GM19043 (cell line): ENCODE results near the gene AGXT.

Source experiments
- ATAC-seq: cut with Tn5 transposase; IDR thresholded peaks from one replicate; pipeline ENCODE4 v1.9.1; 2021; ENCODE audit warnings: low read depth; ENCODE audit not compliant: unreplicated experiment

Gene AGXT

GRCh38 chr2:240868286-240869108 lies at the start of gene AGXT:
Gene AGXT, plus strand, starts transcription at chr2:240868824. Its CDS starts 42 bp downstream, at chr2:240868866.
- no peak for ATAC-seq

DNA sequence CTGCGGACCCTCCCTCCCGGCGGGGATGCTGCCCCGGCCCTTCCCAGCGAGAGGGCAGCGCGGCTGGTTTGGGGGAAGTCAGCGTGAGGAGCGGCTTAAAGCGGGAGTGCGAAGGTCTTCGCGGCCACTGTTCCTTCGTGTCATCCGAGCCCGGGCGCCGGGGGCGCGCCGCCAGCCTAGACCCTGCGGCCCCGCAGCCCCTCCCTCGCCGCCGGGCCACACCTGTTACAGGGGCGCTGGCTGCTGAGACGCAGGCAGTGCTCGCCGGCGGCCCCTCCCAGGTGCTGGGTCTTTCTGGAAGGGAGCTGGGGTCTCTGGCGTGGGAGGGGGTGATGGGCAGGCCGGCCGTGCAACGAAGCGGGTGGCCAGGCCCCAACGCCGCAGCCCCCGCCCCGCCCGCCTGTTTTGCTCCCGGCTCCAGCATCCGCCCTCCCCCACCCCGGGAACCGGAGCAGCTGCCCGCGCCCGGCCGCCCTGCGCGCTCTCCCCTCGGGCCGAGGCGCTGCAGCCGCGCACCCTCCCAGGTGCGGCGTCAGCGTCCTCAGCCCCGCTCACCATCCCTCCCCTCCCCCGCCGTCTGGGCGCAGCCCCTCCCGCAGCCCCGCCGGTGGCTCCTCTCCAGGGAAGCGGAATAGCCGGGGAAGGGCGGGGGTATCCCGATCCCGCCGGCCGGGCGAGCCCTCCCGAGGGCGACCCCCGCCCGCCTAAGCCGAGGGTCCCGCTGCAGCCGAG lies 49.3 kb upstream of the AGXT start:
- ATAC-seq, result no peak

GRCh38 chr2:240819858-240820606 lies 48.6 kb upstream of the AGXT start, which contains the start of gene KIF1A:
Gene KIF1A, minus strand, starts transcription at chr2:240820219. Its CDS starts 22,467 bp downstream, at chr2:240797752.
- ATAC-seq, result no peak

DNA sequence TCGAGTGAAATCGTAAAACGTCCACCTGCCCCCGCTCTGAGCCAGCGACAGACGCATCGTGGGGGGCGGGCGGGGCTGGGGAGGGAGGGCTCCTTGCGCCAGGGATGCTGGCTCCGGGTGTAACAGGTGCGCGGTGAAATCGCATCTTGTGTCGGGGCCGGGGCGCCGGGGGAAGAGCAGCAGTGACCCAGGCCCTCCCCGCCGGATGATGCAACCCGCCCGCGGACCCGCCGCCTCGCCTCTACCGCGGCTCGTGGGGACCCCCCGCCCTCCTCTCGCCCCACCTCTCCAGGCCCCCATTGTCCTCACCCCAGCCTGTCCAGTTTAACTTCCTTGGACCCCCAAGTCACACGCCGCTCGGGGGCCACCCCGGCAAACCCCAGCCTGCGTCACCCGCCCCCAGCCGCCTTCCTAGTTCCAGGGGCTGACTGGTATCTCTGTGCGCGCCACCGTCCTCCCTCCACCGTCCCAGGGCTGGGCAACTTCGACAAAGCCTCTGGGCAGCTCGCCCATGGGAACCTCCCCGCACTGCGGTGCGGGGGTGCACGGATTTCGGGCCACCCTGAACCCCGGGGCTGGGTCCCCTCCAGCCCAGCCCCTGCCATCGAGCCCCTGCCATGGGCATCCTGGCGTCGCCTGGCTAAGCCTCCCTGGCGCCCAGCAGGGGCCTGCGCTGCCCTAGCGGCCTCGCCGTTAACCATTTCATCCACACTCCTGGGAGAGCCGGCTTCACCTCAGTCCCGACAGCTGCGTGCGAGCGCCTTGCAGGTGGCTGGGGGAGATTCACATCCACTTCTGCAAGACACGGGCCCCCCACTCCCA lies 47.8 kb upstream of the AGXT start:
- no peak for ATAC-seq

GRCh38 chr2:240821429-240821778 lies 47.2 kb upstream of the AGXT start:
- ATAC-seq, result no peak

DNA sequence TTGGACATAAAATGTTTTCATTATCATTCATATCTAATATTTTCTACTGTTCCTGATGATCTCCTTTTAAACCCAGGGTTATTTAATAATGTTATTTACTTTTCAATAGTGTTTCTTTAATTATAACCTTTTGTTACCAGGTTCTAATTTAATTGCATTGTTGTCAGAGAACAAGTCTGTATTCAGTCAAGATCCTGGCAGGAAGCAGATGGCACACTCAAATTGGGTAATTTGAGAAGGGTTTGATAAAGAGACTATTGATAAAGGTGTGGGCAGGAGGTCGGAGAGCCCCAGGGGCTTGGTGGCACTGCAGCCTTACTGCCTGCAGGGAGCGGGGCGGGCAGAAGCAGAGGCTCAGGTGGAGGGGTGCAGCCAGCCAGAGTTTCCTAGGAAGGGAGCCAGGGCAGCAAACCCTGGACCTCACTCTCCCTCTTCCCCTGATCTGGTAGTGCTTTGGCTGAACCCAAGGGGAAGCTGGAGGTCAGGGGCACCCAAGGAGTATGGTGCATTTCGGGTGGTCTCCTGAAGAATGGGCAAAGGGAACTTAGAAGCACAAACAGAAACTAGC lies 46.3 kb upstream of the AGXT start:
- no peak for ATAC-seq

GRCh38 chr2:240823449-240824336 lies 44.9 kb upstream of the AGXT start:
- no peak for ATAC-seq

GRCh38 chr2:240825476-240825875 lies 43.1 kb upstream of the AGXT start:
- no peak for ATAC-seq

GRCh38 chr2:240831594-240832204 lies 36.9 kb upstream of the AGXT start:
- ATAC-seq, result no peak

GRCh38 chr2:240832205-240832727 lies 36.4 kb upstream of the AGXT start:
- peak; percentile 80 for ATAC-seq

GRCh38 chr2:240832921-240833494 lies 35.6 kb upstream of the AGXT start:
- ATAC-seq, result no peak

DNA sequence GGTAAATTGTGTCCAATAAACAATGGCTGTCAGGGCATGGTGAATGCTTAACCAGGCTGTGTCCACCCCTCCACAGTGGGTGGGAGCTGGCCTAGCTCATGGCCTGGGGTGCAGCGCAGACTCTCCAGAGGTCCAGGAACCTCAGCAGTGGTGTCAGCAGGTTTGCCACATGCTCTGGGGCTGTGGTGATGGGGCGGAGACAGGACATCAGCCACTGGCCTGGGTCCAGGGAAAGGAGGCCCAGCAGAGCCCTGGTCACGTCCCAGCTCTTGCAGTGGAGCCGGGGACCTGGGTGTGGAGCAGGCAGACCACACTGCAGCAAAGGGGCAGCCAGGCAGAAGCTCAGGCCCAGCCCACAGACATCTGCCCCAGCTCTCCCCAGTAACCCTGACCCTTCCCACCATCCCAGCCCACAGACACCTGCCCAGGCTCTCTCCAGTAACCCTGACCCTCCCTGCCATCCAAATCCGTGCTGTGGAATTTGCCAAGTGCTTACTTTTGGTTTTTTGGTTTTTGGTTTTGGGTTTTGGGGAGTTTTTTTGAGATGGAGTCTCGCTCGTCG lies 34.8 kb upstream of the AGXT start:
- ATAC-seq, result no peak

DNA sequence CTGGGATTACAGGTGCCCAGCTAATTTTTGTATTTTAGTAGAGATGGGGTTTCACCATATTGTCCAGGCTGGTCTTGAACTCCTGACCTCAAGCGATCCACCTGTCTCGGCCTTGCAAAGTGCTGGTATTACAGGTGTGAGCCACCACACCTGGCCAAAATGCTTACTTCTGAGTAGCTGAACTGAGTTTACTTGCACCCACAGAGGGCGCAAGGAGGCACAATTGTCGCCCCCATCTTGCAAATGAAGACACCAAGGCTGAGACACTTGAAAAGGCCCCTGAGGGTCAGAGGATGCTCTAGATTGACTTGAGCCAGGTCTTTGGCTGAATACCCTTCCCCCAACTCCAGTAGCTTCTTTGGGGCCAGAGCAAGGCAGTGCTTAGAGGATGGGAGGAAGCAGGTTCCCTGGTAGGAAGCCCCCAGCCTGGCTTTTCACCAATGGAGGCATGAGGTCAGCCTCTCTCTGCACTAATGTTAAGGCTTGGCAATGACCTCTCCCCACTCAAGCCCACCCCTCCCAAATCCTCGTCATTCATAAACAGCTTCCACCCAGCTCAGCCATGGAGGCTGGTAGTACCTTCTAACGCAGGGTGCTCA lies 34.1 kb upstream of the AGXT start:
- no peak for ATAC-seq

DNA sequence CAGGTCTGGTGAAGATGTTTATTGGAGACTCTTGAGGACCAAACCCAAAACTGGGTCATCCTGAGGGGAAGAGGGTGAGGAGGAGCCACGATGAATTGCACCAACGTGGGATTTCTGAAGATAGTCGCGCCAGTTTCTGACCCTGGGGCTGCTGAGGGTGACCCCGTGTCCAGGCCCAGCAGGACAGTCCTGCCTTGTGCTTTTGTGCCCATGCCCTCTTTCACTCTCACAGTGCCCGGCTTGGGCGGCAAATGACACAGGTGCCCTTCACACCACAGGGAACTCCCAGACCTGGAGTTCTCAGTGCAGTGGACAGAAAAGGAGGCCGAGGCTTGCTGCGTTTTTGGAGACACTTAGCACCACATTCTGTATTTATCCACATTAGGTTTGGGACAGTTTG lies 33.1 kb upstream of the AGXT start:
- no peak for ATAC-seq

- no peak for ATAC-seq
These were observed 31.7 kb upstream of the AGXT start for GRCh38 chr2:240836781-240837467.

- no peak for ATAC-seq
These were observed 31.0 kb upstream of the AGXT start for GRCh38 chr2:240837621-240838020.
